ENCODE measurements around the gene PNPLA3. TPM values are rescaled to one million over a fixed set of nuclear protein-coding genes. Genes with fewer than 3 reads are reported as not detected.

The PNPLA3 gene
- total RNA-seq, 1 donor from 2014 or later: 28.3 TPM

DNA sequence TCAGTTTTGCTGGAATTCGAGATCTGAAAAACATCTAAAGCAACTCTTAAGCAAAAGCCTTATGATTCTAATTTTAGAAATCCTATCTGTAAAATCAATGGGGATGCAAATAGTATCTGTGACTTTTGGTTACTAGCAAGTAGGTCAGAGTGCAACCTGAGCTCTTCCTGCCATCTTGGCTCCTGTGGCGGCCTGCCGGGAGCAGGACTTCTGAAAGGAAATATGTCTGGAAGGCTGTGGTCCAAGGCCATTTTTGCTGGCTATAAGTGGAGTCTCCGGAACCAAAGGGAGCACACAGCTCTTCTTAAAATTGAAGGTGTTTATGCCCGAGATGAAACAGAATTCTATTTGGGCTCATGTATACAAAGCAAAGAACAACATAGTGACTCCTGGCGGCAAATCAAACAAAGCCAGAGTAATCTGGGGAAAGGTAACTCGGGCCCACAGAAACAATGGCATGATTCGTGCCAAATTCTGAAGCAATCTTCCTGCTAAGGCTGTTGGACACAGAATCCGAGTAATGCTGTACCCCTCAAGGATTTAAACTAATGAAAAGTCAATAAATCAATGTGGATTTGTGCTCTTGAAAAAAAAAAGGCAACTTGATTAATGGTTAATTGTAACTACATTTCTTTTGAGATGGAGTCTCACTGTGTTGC lies 33.3 kb downstream of the PNPLA3 start:
- H3K36me3 Mint-ChIP-seq (ENCODE audit: low read depth): no peaks in the 10 kb centered on the region
- H3K4me3 Mint-ChIP-seq: peak overlapping the region; percentile 98
- H3K27ac Mint-ChIP-seq (ENCODE audit: unreplicated experiment): no peak overlapping the region
- TF ChIP-seq CTCF (conservative IDR thresholded peaks at IDR 0.05): no peak
- DNase-seq (ENCODE audit: low read depth, low spot score): no peak
- H3K9me3 Mint-ChIP-seq: no peaks in the 10 kb centered on the region
- peaks cover 31% of the 10 kb centered on the region for H3K4me1 Mint-ChIP-seq
- H3K27me3 Mint-ChIP-seq (ENCODE audit: low read depth): no peaks in the 10 kb centered on the region

- TF ChIP-seq CTCF (conservative IDR thresholded peaks at IDR 0.05): no peak
- Mint-ChIP-seq H3K27ac (ENCODE audit: unreplicated experiment) (no peak overlapping the region), H3K36me3 (ENCODE audit: low read depth) (no peaks in the 10 kb centered on the region), H3K9me3 (no peaks in the 10 kb centered on the region), H3K4me3 (peak overlapping the region; percentile 39), H3K27me3 (ENCODE audit: low read depth) (no peaks in the 10 kb centered on the region), H3K4me1 (peaks cover 31% of the 10 kb centered on the region)
- DNase-seq (ENCODE audit: low read depth, low spot score): no peak
Measured at GRCh38 chr22:43957871-43958270, 34.3 kb downstream of the PNPLA3 start.

DNA sequence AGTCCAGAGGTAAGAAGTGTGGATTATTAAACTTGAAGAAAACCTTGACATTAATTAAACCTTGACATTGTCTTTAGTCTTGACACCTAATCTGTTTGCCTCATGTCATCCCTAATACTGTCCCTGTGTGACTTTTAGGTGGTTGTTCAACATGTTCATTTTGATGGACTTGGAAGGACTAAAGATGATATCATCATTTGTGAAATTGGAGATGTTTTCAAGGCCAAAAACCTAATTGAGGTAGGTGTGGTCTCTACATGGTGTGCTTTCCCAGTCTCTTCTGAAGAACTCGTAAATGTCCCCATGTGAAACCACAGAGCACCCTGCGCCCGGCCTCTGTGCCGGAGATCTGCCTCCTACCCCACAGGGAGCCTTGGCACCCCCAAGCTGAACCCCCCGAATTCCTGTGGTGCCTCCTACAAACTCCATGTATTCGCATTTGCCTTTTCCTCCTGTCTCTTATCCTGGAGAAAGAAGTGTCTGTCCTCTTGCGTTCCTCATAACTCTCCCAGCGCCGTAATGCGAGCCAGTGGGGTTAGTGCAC lies 40.8 kb downstream of the PNPLA3 start:
- Mint-ChIP-seq H3K9me3 (no peaks in the 10 kb centered on the region), H3K4me3 (no peak overlapping the region), H3K36me3 (ENCODE audit: low read depth) (peaks cover 16% of the 10 kb centered on the region), H3K27me3 (ENCODE audit: low read depth) (no peaks in the 10 kb centered on the region), H3K27ac (ENCODE audit: unreplicated experiment) (no peak overlapping the region), H3K4me1 (no peaks in the 10 kb centered on the region)
- no peak for TF ChIP-seq CTCF (conservative IDR thresholded peaks at IDR 0.05)
- DNase-seq (ENCODE audit: low read depth, low spot score): no peak

GRCh38 chr22:43967069-43967468 lies 43.5 kb downstream of the PNPLA3 start:
- TF ChIP-seq CTCF (conservative IDR thresholded peaks at IDR 0.05): no peak
- Mint-ChIP-seq H3K4me3 (no peak overlapping the region), H3K4me1 (no peaks in the 10 kb centered on the region), H3K9me3 (no peaks in the 10 kb centered on the region), H3K27me3 (ENCODE audit: low read depth) (no peaks in the 10 kb centered on the region), H3K36me3 (ENCODE audit: low read depth) (peaks cover 20% of the 10 kb centered on the region), H3K27ac (ENCODE audit: unreplicated experiment) (no peak overlapping the region)
- DNase-seq (ENCODE audit: low read depth, low spot score): no peak

- no peak for TF ChIP-seq CTCF (conservative IDR thresholded peaks at IDR 0.05)
- no peaks in the 10 kb centered on the region for H3K4me1 Mint-ChIP-seq
- H3K9me3 Mint-ChIP-seq: no peaks in the 10 kb centered on the region
- peaks cover 20% of the 10 kb centered on the region for H3K36me3 Mint-ChIP-seq (ENCODE audit: low read depth)
- H3K27me3 Mint-ChIP-seq (ENCODE audit: low read depth): no peaks in the 10 kb centered on the region
- no peak for DNase-seq (ENCODE audit: low read depth, low spot score)
- no peak overlapping the region for H3K27ac Mint-ChIP-seq (ENCODE audit: unreplicated experiment)
- no peak overlapping the region for H3K4me3 Mint-ChIP-seq
Measured at GRCh38 chr22:43968614-43969013, 45.0 kb downstream of the PNPLA3 start.

All from neural crest cell (in vitro differentiated cells).